ENCODE results near the gene PDE11A. TPM values are rescaled to one million over a fixed set of nuclear protein-coding genes. Genes with fewer than 3 reads are reported as not detected.

Gene PDE11A
- total RNA-seq, 5 donors from 2014 or later (not counting 1 experiment from before 2014, with no cell fraction given) = not detected

- Histone ChIP-seq H3K4me3 (ENCODE audit: control insufficient read depth in 1 of 2, extremely low read depth in 1 of 2, low read length in 1 of 2) (no peak overlapping the region), H3K9me3 (no peaks in the 10 kb centered on the region), H3K27me3 (replicated peaks in 1 of 2; ENCODE audit: control insufficient read depth in 2 of 2, extremely low read depth in 1 of 2, insufficient read depth in 2 of 2, low read length in 1 of 2) (no peaks in the 10 kb centered on the region), H3K27ac (ENCODE audit: low read length) (no peak overlapping the region), H3K36me3 (ENCODE audit: control insufficient read depth in 2 of 2, extremely low read depth in 1 of 2, insufficient read depth in 1 of 2, low read length in 1 of 2) (no peaks in the 10 kb centered on the region), H3K4me1 (ENCODE audit: control insufficient read depth in 1 of 2, extremely low read depth in 1 of 2, insufficient read depth in 2 of 2, low read length in 2 of 2) (no peaks in the 10 kb centered on the region)
- H3K4me3 Mint-ChIP-seq = no peak overlapping the region
- ChIA-PET POLR2A (no interaction called here), CTCF (no interaction called here)
- DNase-seq (no peak), ATAC-seq (replicated peaks in 1 of 4) (no peak)
- H3K36me3 Mint-ChIP-seq = no peaks in the 10 kb centered on the region
- no peaks in the 10 kb centered on the region for H3K4me1 Mint-ChIP-seq
- no peak overlapping the region for H3K27ac Mint-ChIP-seq
- no peaks in the 10 kb centered on the region for H3K9me3 Mint-ChIP-seq
- H3K27me3 Mint-ChIP-seq = peaks cover 3 to 4% of the 10 kb centered on the region in 2 donors
These were observed 406.2 kb downstream of the PDE11A start for GRCh38 chr2:177666408-177666807.

DNA sequence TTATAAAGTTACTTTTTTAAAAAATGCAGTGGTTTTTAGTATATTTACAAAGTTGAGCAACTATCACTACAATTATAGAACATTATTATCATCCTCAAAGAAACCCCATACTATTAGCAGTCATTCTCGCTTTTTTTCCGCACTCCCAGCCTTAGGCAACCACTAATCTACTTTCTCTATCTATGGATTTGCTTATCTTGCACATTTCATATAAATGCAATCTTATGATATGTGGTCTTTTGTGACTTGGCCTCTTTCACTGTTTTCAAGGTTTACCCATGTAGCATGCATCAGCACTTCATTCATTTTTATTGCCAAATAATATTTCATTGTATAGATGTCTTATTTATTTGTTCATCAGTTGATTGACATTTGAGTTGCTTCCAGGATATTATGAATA, 406.6 kb downstream of the PDE11A start:
- H3K27me3 Mint-ChIP-seq = peaks cover 3 to 6% of the 10 kb centered on the region in 2 donors
- Histone ChIP-seq H3K27me3 (replicated peaks in 1 of 2; ENCODE audit: control insufficient read depth in 2 of 2, extremely low read depth in 1 of 2, insufficient read depth in 2 of 2, low read length in 1 of 2) (no peaks in the 10 kb centered on the region), H3K4me3 (ENCODE audit: control insufficient read depth in 1 of 2, extremely low read depth in 1 of 2, low read length in 1 of 2) (no peak overlapping the region), H3K9me3 (no peaks in the 10 kb centered on the region), H3K36me3 (ENCODE audit: control insufficient read depth in 2 of 2, extremely low read depth in 1 of 2, insufficient read depth in 1 of 2, low read length in 1 of 2) (no peaks in the 10 kb centered on the region), H3K4me1 (ENCODE audit: control insufficient read depth in 1 of 2, extremely low read depth in 1 of 2, insufficient read depth in 2 of 2, low read length in 2 of 2) (no peaks in the 10 kb centered on the region), H3K27ac (ENCODE audit: low read length) (no peak overlapping the region)
- WGBS (ENCODE audit: insufficient coverage) = no CpG with 5 or more reads among the region's 2 CpGs
- DNase-seq (no peak), ATAC-seq (replicated peaks in 1 of 4) (no peak)
- no peak overlapping the region for H3K27ac Mint-ChIP-seq
- H3K4me3 Mint-ChIP-seq = no peak overlapping the region
- no peaks in the 10 kb centered on the region for H3K36me3 Mint-ChIP-seq
- POLR2A ChIA-PET = no interaction called here
- no peaks in the 10 kb centered on the region for H3K9me3 Mint-ChIP-seq
- H3K4me1 Mint-ChIP-seq = no peaks in the 10 kb centered on the region
- CTCF ChIA-PET = interaction anchor here in 1 of 2 donors (0.7 kb wide), 1 partner anchor 1012 kb away, joined by 5 read pairs; no protein-coding TSS in a partner anchor

DNA sequence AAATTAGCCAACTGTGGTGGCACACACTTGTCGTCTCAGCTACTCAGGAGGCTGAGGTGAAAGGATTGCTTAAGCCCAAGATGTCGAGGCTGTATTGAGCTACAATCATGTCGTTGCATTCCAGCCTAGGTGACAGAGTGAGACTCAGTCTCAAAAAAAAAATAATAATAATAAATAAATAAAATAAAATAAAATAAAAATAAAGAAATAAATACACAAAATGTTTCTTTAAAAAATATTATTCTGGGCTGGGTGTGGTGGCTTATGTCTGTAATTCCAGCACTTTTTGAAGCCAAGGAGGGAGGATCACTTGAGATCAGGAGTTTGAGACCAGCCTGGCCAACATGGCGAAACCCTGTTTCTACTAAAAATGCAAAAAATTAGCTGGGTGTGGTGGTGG, 407.2 kb downstream of the PDE11A start:
- no peak overlapping the region for H3K27ac ChIP-seq (ENCODE audit: low read length)
- no peaks in the 10 kb centered on the region for H3K36me3 Mint-ChIP-seq
- H3K4me1 ChIP-seq (ENCODE audit: control insufficient read depth in 1 of 2, extremely low read depth in 1 of 2, insufficient read depth in 2 of 2, low read length in 2 of 2) = no peaks in the 10 kb centered on the region
- no peak for DNase-seq
- no peaks in the 10 kb centered on the region for H3K36me3 ChIP-seq (ENCODE audit: control insufficient read depth in 2 of 2, extremely low read depth in 1 of 2, insufficient read depth in 1 of 2, low read length in 1 of 2)
- WGBS (ENCODE audit: insufficient coverage) = no CpG with 5 or more reads among the region's 4 CpGs
- no peaks in the 10 kb centered on the region for H3K9me3 Mint-ChIP-seq
- POLR2A ChIA-PET = no interaction called here
- no peak overlapping the region for H3K4me3 Mint-ChIP-seq
- no peak overlapping the region for H3K4me3 ChIP-seq (ENCODE audit: control insufficient read depth in 1 of 2, extremely low read depth in 1 of 2, low read length in 1 of 2)
- H3K27ac Mint-ChIP-seq = no peak overlapping the region
- CTCF ChIA-PET = interaction anchor here in 1 of 2 donors (0.7 kb wide), 1 partner anchor 1012 kb away, joined by 5 read pairs; no protein-coding TSS in a partner anchor
- H3K9me3 ChIP-seq = no peaks in the 10 kb centered on the region
- peaks cover 3% of the 10 kb centered on the region in 2 donors for H3K27me3 Mint-ChIP-seq
- no peaks in the 10 kb centered on the region for H3K27me3 ChIP-seq (replicated peaks in 1 of 2; ENCODE audit: control insufficient read depth in 2 of 2, extremely low read depth in 1 of 2, insufficient read depth in 2 of 2, low read length in 1 of 2)
- no peaks in the 10 kb centered on the region for H3K4me1 Mint-ChIP-seq
- ATAC-seq (replicated peaks in 1 of 4) = no peak

GRCh38 chr2:177662895-177663294, 409.7 kb downstream of the PDE11A start:
- peaks cover 0 to 1% of the 10 kb centered on the region in 2 experiments for H3K27me3 ChIP-seq (replicated peaks in 1 of 2; ENCODE audit: control insufficient read depth in 2 of 2, extremely low read depth in 1 of 2, insufficient read depth in 2 of 2, low read length in 1 of 2)
- POLR2A ChIA-PET = no interaction called here
- H3K36me3 ChIP-seq (ENCODE audit: control insufficient read depth in 2 of 2, extremely low read depth in 1 of 2, insufficient read depth in 1 of 2, low read length in 1 of 2) = no peaks in the 10 kb centered on the region
- no peaks in the 10 kb centered on the region for H3K4me1 ChIP-seq (ENCODE audit: control insufficient read depth in 1 of 2, extremely low read depth in 1 of 2, insufficient read depth in 2 of 2, low read length in 2 of 2)
- peaks cover 3 to 8% of the 10 kb centered on the region in 2 donors for H3K27me3 Mint-ChIP-seq
- H3K27ac Mint-ChIP-seq = no peak overlapping the region
- CTCF ChIA-PET = no interaction called here
- no peak for ATAC-seq (replicated peaks in 1 of 4)
- H3K36me3 Mint-ChIP-seq = no peaks in the 10 kb centered on the region
- no peak overlapping the region for H3K4me3 ChIP-seq (ENCODE audit: control insufficient read depth in 1 of 2, extremely low read depth in 1 of 2, low read length in 1 of 2)
- no peak overlapping the region for H3K4me3 Mint-ChIP-seq
- H3K9me3 Mint-ChIP-seq = no peaks in the 10 kb centered on the region
- H3K4me1 Mint-ChIP-seq = no peaks in the 10 kb centered on the region
- no peak overlapping the region for H3K27ac ChIP-seq (ENCODE audit: low read length)
- WGBS (ENCODE audit: insufficient coverage) = 46% methylated on average over 3 of the region's 4 CpGs
- no peaks in the 10 kb centered on the region for H3K9me3 ChIP-seq
- no peak for DNase-seq

DNA sequence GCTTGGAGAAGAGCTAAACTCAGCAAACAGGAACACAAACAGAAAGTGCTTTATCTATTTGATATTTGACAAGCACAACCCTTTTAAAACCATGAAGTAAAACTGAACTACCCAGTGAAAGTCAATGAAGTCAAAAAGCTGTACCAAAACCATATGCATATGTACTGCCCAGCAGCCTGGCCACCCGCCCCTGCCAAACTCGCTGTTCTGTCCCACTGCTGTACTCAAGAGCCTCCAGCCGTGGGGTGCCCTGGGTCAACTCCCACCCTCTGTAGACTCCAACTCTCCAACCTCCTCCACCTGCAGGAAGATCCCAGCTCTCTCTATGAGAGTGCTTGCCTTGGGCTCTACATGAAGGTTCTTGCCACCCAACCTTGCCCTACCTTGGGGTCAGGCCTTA, 411.8 kb downstream of the PDE11A start:
- Mint-ChIP-seq H3K4me1 (no peaks in the 10 kb centered on the region), H3K27ac (no peak overlapping the region), H3K36me3 (no peaks in the 10 kb centered on the region), H3K9me3 (no peaks in the 10 kb centered on the region), H3K27me3 (peaks cover 8 to 17% of the 10 kb centered on the region in 2 donors), H3K4me3 (no peak overlapping the region)
- Histone ChIP-seq H3K4me1 (ENCODE audit: control insufficient read depth in 1 of 2, extremely low read depth in 1 of 2, insufficient read depth in 2 of 2, low read length in 2 of 2) (no peaks in the 10 kb centered on the region), H3K36me3 (ENCODE audit: control insufficient read depth in 2 of 2, extremely low read depth in 1 of 2, insufficient read depth in 1 of 2, low read length in 1 of 2) (no peaks in the 10 kb centered on the region), H3K27ac (ENCODE audit: low read length) (no peak overlapping the region), H3K4me3 (ENCODE audit: control insufficient read depth in 1 of 2, extremely low read depth in 1 of 2, low read length in 1 of 2) (no peak overlapping the region), H3K9me3 (no peaks in the 10 kb centered on the region), H3K27me3 (replicated peaks in 1 of 2; ENCODE audit: control insufficient read depth in 2 of 2, extremely low read depth in 1 of 2, insufficient read depth in 2 of 2, low read length in 1 of 2) (peaks cover 0 to 4% of the 10 kb centered on the region in 2 experiments)
- DNase-seq (no peak), ATAC-seq (replicated peaks in 1 of 4) (no peak)
- WGBS (ENCODE audit: insufficient coverage) = 42% methylated on average over 3 of the region's 3 CpGs
- CTCF ChIA-PET = no interaction called here
- POLR2A ChIA-PET = no interaction called here

GRCh38 chr2:177658309-177658708, 414.3 kb downstream of the PDE11A start:
- H3K4me1 ChIP-seq (ENCODE audit: control insufficient read depth in 1 of 2, extremely low read depth in 1 of 2, insufficient read depth in 2 of 2, low read length in 2 of 2) = no peaks in the 10 kb centered on the region
- H3K9me3 Mint-ChIP-seq = no peaks in the 10 kb centered on the region
- no peak for ATAC-seq (replicated peaks in 1 of 4)
- H3K27me3 ChIP-seq (replicated peaks in 1 of 2; ENCODE audit: control insufficient read depth in 2 of 2, extremely low read depth in 1 of 2, insufficient read depth in 2 of 2, low read length in 1 of 2) = peaks cover 0 to 7% of the 10 kb centered on the region in 2 experiments
- CTCF ChIA-PET = no interaction called here
- no peak overlapping the region for H3K27ac Mint-ChIP-seq
- no peaks in the 10 kb centered on the region for H3K4me1 Mint-ChIP-seq
- H3K9me3 ChIP-seq = no peaks in the 10 kb centered on the region
- H3K27me3 Mint-ChIP-seq = peaks cover 14 to 25% of the 10 kb centered on the region in 2 donors
- H3K27ac ChIP-seq (ENCODE audit: low read length) = no peak overlapping the region
- H3K36me3 Mint-ChIP-seq = no peaks in the 10 kb centered on the region
- no peak overlapping the region for H3K4me3 Mint-ChIP-seq
- H3K4me3 ChIP-seq (ENCODE audit: control insufficient read depth in 1 of 2, extremely low read depth in 1 of 2, low read length in 1 of 2) = no peak overlapping the region
- POLR2A ChIA-PET = no interaction called here
- DNase-seq = no peak
- no peaks in the 10 kb centered on the region for H3K36me3 ChIP-seq (ENCODE audit: control insufficient read depth in 2 of 2, extremely low read depth in 1 of 2, insufficient read depth in 1 of 2, low read length in 1 of 2)

- WGBS (ENCODE audit: insufficient coverage) = 96% methylated on average over 4 of the region's 7 CpGs
- no peak for DNase-seq
- CTCF ChIA-PET = no interaction called here
- Mint-ChIP-seq H3K27ac (no peak overlapping the region), H3K36me3 (no peaks in the 10 kb centered on the region), H3K27me3 (peaks cover 25 to 28% of the 10 kb centered on the region in 2 donors), H3K4me1 (no peaks in the 10 kb centered on the region), H3K9me3 (no peaks in the 10 kb centered on the region), H3K4me3 (no peak overlapping the region)
- no peaks in the 10 kb centered on the region for H3K9me3 ChIP-seq
- H3K27ac ChIP-seq (ENCODE audit: low read length) = no peak overlapping the region
- H3K4me1 ChIP-seq (ENCODE audit: control insufficient read depth in 1 of 2, extremely low read depth in 1 of 2, insufficient read depth in 2 of 2, low read length in 2 of 2) = no peaks in the 10 kb centered on the region
- H3K27me3 ChIP-seq (replicated peaks in 1 of 2; ENCODE audit: control insufficient read depth in 2 of 2, extremely low read depth in 1 of 2, insufficient read depth in 2 of 2, low read length in 1 of 2) = peaks cover 0 to 3% of the 10 kb centered on the region in 2 experiments
- POLR2A ChIA-PET = no interaction called here
- H3K36me3 ChIP-seq (ENCODE audit: control insufficient read depth in 2 of 2, extremely low read depth in 1 of 2, insufficient read depth in 1 of 2, low read length in 1 of 2) = no peaks in the 10 kb centered on the region
- H3K4me3 ChIP-seq (ENCODE audit: control insufficient read depth in 1 of 2, extremely low read depth in 1 of 2, low read length in 1 of 2) = no peak overlapping the region
- no peak for ATAC-seq (replicated peaks in 1 of 4)
These were observed 420.7 kb downstream of the PDE11A start for GRCh38 chr2:177651833-177652232.

All from T-cell (primary cell).